IMR-90 (cell line): ENCODE measurements around the gene RNU1-1. TPM values are rescaled to one million over a fixed set of nuclear protein-coding genes. Genes with fewer than 3 reads are reported as not detected.
"Not testable (repeated sequence)": the region's sequence is repeated elsewhere in the genome, so short reads cannot be mapped to it uniquely, and the experiment has no call there.

Experiments
- ATAC-seq: fragments of 200-7000 bp; cut with Tn5 transposase; 2 replicates; pipeline ENCODE4 v1.9.1; 2020; ENCODE audit warnings: low read depth, mild to moderate bottlenecking, moderate library complexity
- BruUV-seq: library from RNA; stranded (reverse); fragments of 400-500 nt; replicated peaks from 2 replicates; lab custom pipeline; 2021; lab: Mats Ljungman, UMichigan
- CTCF ChIA-PET: fragments of 300-600 bp; formaldehyde crosslinking; extraction: SDS; loops from one replicate; lab custom pipeline; 2021; ENCODE audit warnings: antibody characterized with exemption; lab: Yijun Ruan, JAX
- POLR2A ChIA-PET: fragments of 300-600 bp; sonication (Branson Sonifier 250); formaldehyde crosslinking; loops from one replicate; lab custom pipeline; 2022; ENCODE audit warnings: antibody characterized with exemption; ENCODE audit not compliant: unreplicated experiment; lab: Charles Lee
- DNase-seq: peaks from one replicate; pipeline ENCODE4 v3.0.0; 2013
- H2AFZ ChIP-seq: replicated peaks from 2 replicates; pipeline ENCODE3; 2013; ENCODE audit warnings: low read length, mild to moderate bottlenecking; ENCODE audit not compliant: poor library complexity
- H2AK5ac ChIP-seq: 2 replicates; pipeline ENCODE4 v1.6.1; 2013; ENCODE audit warnings: low read depth, low read length, inconsistent platforms
- H2AK9ac ChIP-seq: replicated peaks from 2 replicates; pipeline ENCODE3; 2013; ENCODE audit warnings: mild to moderate bottlenecking, low read depth, low read length, moderate library complexity; ENCODE audit not compliant: poor library complexity
- H2BK120ac ChIP-seq: 2 replicates; pipeline ENCODE4 v1.6.1; 2013; ENCODE audit warnings: low read depth, low read length, inconsistent platforms
- H2BK15ac ChIP-seq: 3 replicates; pipeline ENCODE4 v1.6.1; 2013; ENCODE audit warnings: low read depth, low read length, inconsistent platforms
- H2BK20ac ChIP-seq: 2 replicates; pipeline ENCODE4 v1.6.1; 2013; ENCODE audit warnings: low read depth, mild to moderate bottlenecking, inconsistent platforms, low read length, moderate library complexity
- H2BK5ac ChIP-seq: 2 replicates; pipeline ENCODE4 v1.6.1; 2013; ENCODE audit warnings: mild to moderate bottlenecking, low read depth, low read length, inconsistent platforms; ENCODE audit not compliant: poor library complexity, severe bottlenecking
- H3K14ac ChIP-seq: replicated peaks from 2 replicates; pipeline ENCODE4 v1.6.1; 2013; ENCODE audit warnings: low read depth, low read length, inconsistent platforms
- H3K18ac ChIP-seq: 2 replicates; pipeline ENCODE4 v1.6.1; 2013; ENCODE audit warnings: low read depth, low read length, control low read depth
- H3K23ac ChIP-seq: 2 replicates; pipeline ENCODE4 v1.6.1; 2013; ENCODE audit warnings: low read depth, low read length, inconsistent platforms
- H3K27ac ChIP-seq: 2 replicates; pipeline ENCODE4 v1.5.1; 2013; ENCODE audit warnings: mild to moderate bottlenecking, control low read depth, low read length; ENCODE audit not compliant: insufficient read depth
- H3K27me3 ChIP-seq: 2 replicates; pipeline ENCODE4 v1.6.1; 2013; ENCODE audit warnings: low read length; ENCODE audit not compliant: control insufficient read depth, insufficient read depth
- H3K36me3 ChIP-seq: 2 replicates; pipeline ENCODE4 v1.6.1; 2013; ENCODE audit warnings: low read length, mixed read lengths; ENCODE audit not compliant: control insufficient read depth, insufficient read depth
- H3K4ac ChIP-seq: 2 replicates; pipeline ENCODE4 v1.6.1; 2013; ENCODE audit warnings: low read depth, low read length, inconsistent platforms
- H3K4me1 ChIP-seq: 2 replicates; pipeline ENCODE4 v1.6.1; 2013; ENCODE audit warnings: low read length, mixed read lengths; ENCODE audit not compliant: control insufficient read depth, insufficient read depth
- H3K4me2 ChIP-seq: 2 replicates; pipeline ENCODE4 v1.6.1; 2013; ENCODE audit warnings: low read depth, mild to moderate bottlenecking, control low read depth, low read length, moderate library complexity
- H3K4me3 ChIP-seq: 2 replicates; pipeline ENCODE4 v1.5.1; 2013; ENCODE audit warnings: low read depth, mild to moderate bottlenecking, control low read depth, low read length, moderate library complexity; ENCODE audit not compliant: insufficient read depth
- H3K56ac ChIP-seq: 2 replicates; pipeline ENCODE4 v1.6.1; 2013; ENCODE audit warnings: low read length, inconsistent platforms; ENCODE audit not compliant: insufficient read depth; ENCODE audit errors: extremely low read depth
- H3K79me1 ChIP-seq, 2 experiments: 2 replicates each; pipeline ENCODE4 v1.6.1; 2013; ENCODE audit warnings: low read length in 2 of 2, inconsistent platforms in 1 of 2, low read depth in 1 of 2
- H3K9ac ChIP-seq: 2 replicates; pipeline ENCODE4 v1.6.1; 2013; ENCODE audit warnings: low read depth, low read length, control low read depth
- H3K9me1 ChIP-seq: 2 replicates; pipeline ENCODE4 v1.6.1; 2013; ENCODE audit warnings: low read length, inconsistent platforms; ENCODE audit not compliant: insufficient read depth
- H3K9me3 ChIP-seq: 2 replicates; pipeline ENCODE4 v1.6.1; 2013; ENCODE audit warnings: low read length; ENCODE audit not compliant: control insufficient read depth, insufficient read depth
- H4K20me1 ChIP-seq: 2 replicates; pipeline ENCODE4 v1.6.1; 2013; ENCODE audit warnings: low read length, inconsistent platforms; ENCODE audit not compliant: insufficient read depth
- H4K5ac ChIP-seq: 2 replicates; pipeline ENCODE4 v1.6.1; 2013; ENCODE audit warnings: mild to moderate bottlenecking, low read depth, low read length, control low read depth
- H4K8ac ChIP-seq, 2 experiments: 2 replicates each; pipeline ENCODE4 v1.6.1; 2013; ENCODE audit warnings: low read depth in 2 of 2, low read length in 2 of 2, control low read depth in 1 of 2, inconsistent platforms in 1 of 2
- H4K91ac ChIP-seq: 2 replicates; pipeline ENCODE4 v1.6.1; 2013; ENCODE audit warnings: low read depth, low read length, inconsistent platforms; ENCODE audit not compliant: insufficient read depth
- WGBS, 2 experiments: methylation state at CpG; one replicate each; pipeline versions ENCODE4 v1.1.5 to v1.1.7; 2013; ENCODE audit warnings: missing lambda C conversion rate in 2 of 2; ENCODE audit not compliant: insufficient read length in 1 of 2; ENCODE audit errors: extremely low coverage in 2 of 2; 5-methylcytosine and 5-hydroxymethylcytosine counted together
- dilution Hi-C: fragments of 300-500 bp; cut with HindIII; formaldehyde crosslinking; loops from one replicate; pipeline ENCODE4 v1.14.3; 2018; ENCODE audit warnings: low sequenced_read_pairs; ENCODE audit not compliant: unreplicated experiment
- in situ Hi-C: fragments of 300-500 bp; cut with MboI; formaldehyde crosslinking; loops from 3 replicates; pipeline ENCODE4 v1.14.3; 2019; ENCODE audit warnings: low sequenced_read_pairs, inconsistent platforms, mixed read lengths
- intact Hi-C: fragments of 100-400 bp; cut with micrococcal nuclease; formaldehyde crosslinking; loops from 2 replicates; pipeline ENCODE4 v1.10.0; 2022
- polyA plus RNA-seq, 3 experiments: library from polyadenylated mRNA; depleted of rRNA; stranded (reverse); fragments of >200 nt; gene quantifications; 2 replicates each; pipeline ENCODE4 v1.2.3, GENCODE V29; 2012; ENCODE audit warnings: low replicate concordance in 1 of 3
- total RNA-seq: library from RNA; depleted of rRNA; stranded (reverse); fragments of >200 nt; gene quantifications from 2 replicates; pipeline ENCODE4 v1.2.3, GENCODE V29; 2012

The RNU1-1 gene
- total and polyA plus RNA-seq, 2 of the 4 experiments (the other 2 are of a cell fraction), result under 0.01 TPM; not detected in 1

DNA sequence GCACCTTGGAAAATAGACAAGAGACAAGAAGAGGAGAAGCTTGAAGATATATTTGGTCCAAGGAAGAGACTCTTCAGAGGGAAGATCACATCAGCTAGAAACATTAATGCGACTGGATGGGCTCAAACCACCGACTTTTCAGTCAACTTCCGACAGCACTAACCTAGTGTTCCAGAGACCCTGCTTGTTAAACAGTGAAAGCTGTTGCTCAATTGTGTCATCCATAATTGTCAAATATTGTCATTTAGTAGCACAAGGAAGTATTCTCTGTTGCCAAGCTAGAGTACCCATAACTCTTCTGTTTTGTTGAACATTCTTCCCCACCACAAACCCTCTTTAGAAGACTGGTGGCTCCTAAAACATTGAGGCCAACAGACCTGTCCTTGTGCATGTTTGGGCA lies 42.9 kb upstream of the RNU1-1 start:
- in situ Hi-C loops, ATAC-seq, H4K91ac ChIP-seq, dilution Hi-C loops, H3K4me1 ChIP-seq, H3K27me3 ChIP-seq, H3K9ac ChIP-seq, H2BK5ac ChIP-seq, H2AK9ac ChIP-seq, H2AFZ ChIP-seq, H3K56ac ChIP-seq, H3K23ac ChIP-seq, H3K4me2 ChIP-seq, H2AK5ac ChIP-seq, intact Hi-C loops, H3K4me3 ChIP-seq, H4K20me1 ChIP-seq, H3K79me1 ChIP-seq, BruUV-seq, H3K9me1 ChIP-seq, H3K14ac ChIP-seq, H3K4ac ChIP-seq, H3K18ac ChIP-seq, DNase-seq, H3K9me3 ChIP-seq, H2BK120ac ChIP-seq, H2BK15ac ChIP-seq, H4K5ac ChIP-seq, H3K27ac ChIP-seq, H4K8ac ChIP-seq, H3K36me3 ChIP-seq, CTCF ChIA-PET, H2BK20ac ChIP-seq, POLR2A ChIA-PET: not testable (repeated sequence)
- WGBS, 2 experiments, result no CpG with 5 or more reads among the region's 3 CpGs

DNA sequence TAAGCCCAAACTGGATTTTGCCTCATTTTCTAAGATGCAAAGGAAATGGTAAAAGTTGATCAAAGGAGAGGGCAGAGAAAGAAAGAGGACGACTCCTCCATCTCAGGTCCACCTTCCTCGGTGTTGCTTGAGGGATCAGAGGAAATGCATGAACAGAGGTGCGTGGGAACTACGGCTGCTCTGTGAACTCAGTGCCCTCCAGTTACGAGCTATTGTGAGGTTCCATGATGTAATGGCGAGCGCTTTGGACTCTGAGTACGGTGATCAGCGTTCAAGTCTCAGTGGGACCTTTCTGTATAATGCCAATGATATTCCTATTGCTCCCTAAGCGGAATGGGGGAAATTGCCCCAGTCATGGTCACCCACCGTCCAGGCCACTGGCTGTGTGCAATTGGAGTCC lies 39.2 kb upstream of the RNU1-1 start:
- H2BK5ac ChIP-seq, H3K4me3 ChIP-seq, H3K27me3 ChIP-seq, H4K8ac ChIP-seq, DNase-seq, POLR2A ChIA-PET, H2AK9ac ChIP-seq, H4K91ac ChIP-seq, BruUV-seq, H3K9me3 ChIP-seq, H2BK20ac ChIP-seq, H2AFZ ChIP-seq, CTCF ChIA-PET, H3K23ac ChIP-seq, H4K5ac ChIP-seq, in situ Hi-C loops, H2AK5ac ChIP-seq, H3K18ac ChIP-seq, H3K56ac ChIP-seq, H2BK15ac ChIP-seq, H4K20me1 ChIP-seq, H3K4me1 ChIP-seq, dilution Hi-C loops, H3K14ac ChIP-seq, H2BK120ac ChIP-seq, H3K27ac ChIP-seq, H3K9me1 ChIP-seq, ATAC-seq, H3K4me2 ChIP-seq, H3K79me1 ChIP-seq, H3K4ac ChIP-seq, H3K36me3 ChIP-seq, intact Hi-C loops, H3K9ac ChIP-seq: not testable (repeated sequence)
- WGBS, 2 experiments, result no CpG with 5 or more reads among the region's 11 CpGs
